ENCODE measurements around the gene TEX29. TPM values are rescaled to one million over a fixed set of nuclear protein-coding genes. Genes with fewer than 3 reads are reported as not detected.

Gene TEX29
- total and polyA plus RNA-seq, 2 of the 4 experiments (the other 2 are of a cell fraction) = 0.46 TPM; not detected in 1

DNA sequence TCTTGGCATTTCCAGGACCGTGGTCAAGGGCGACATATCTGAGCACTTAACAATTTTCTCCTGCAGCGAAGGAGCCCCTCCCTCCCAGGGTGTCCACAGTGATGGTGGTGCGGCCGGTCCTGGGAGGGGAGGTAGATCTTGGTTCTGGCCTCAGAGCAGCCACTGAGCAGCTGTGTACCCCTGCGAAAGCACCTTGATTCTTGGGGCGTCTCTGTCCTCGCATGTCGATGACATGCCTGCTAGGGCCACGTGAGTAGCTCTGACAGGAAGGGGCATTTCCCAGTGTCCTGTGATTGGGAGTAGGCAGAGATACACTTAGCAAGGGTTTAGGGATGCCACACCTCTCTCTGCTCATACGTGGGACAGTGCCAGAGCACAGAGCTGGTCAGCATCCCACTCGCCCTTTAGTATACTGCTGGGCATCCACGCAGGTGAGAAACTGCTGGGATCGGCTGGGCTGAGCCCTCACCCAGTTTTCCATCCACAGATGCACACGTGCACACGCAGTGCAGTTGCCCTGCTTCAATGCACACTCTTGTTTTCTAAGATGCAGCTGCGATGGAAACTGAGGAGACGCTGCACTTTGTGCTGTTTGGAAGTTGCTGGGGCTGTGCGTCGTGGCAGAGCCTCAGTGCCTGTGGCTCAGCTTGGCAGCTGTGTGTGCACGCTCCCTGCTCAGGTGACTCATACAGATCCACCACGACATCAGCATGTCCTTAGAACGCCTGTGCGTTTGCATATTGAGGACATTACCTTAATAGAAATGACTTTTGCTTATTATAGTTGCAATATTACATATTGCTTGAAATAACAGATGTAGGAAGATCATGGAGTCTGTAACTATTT, 66.8 kb downstream of the TEX29 start:
- no peak overlapping the region for H3K56ac ChIP-seq (ENCODE audit: extremely low read depth, insufficient read depth, low read length)
- 70% methylated on average over 3 of the region's 24 CpGs; no CpG with 5 or more reads in 1 of the 2 experiments for WGBS, 2 experiments (ENCODE audit: extremely low coverage in 2 of 2, insufficient read length in 1 of 2)
- H3K27ac ChIP-seq (ENCODE audit: insufficient read depth, low read length) = no peak overlapping the region
- H2BK20ac ChIP-seq (ENCODE audit: low read depth, low read length) = no peak overlapping the region
- no peak for TF ChIP-seq MAFK (IDR thresholded peaks at IDR 0.05; ENCODE audit: low read depth, low read length)
- H2BK120ac ChIP-seq (ENCODE audit: low read depth, low read length) = no peak overlapping the region
- POLR2A ChIA-PET (ENCODE audit: unreplicated experiment) = no interaction called here
- H4K91ac ChIP-seq (ENCODE audit: insufficient read depth, low read depth, low read length) = no peak overlapping the region
- H3K9me1 ChIP-seq (ENCODE audit: insufficient read depth, low read length) = 0 out of 2 replicates have a peak, but pooled peaks cover 2% of the 10 kb centered on the region
- CTCF ChIA-PET = no interaction called here
- dilution Hi-C loops (cut with HindIII; ENCODE audit: low sequenced_read_pairs, unreplicated experiment) = no loop called here
- no peak for DNase-seq
- no peak overlapping the region for H2BK15ac ChIP-seq (ENCODE audit: low read depth, low read length)
- H3K9me3 ChIP-seq (ENCODE audit: control insufficient read depth, insufficient read depth, low read length) = no peaks in the 10 kb centered on the region
- no peak for ATAC-seq (ENCODE audit: low read depth)
- no peaks in the 10 kb centered on the region for H3K36me3 ChIP-seq (ENCODE audit: control insufficient read depth, insufficient read depth, low read length)
- H3K18ac ChIP-seq (ENCODE audit: low read depth, low read length) = no peak overlapping the region
- no peak overlapping the region for H2AK9ac ChIP-seq (replicated peaks; ENCODE audit: low read depth, low read length, poor library complexity)
- H3K4me3 ChIP-seq (ENCODE audit: insufficient read depth, low read depth, low read length) = no peak overlapping the region
- intact Hi-C loops (cut with micrococcal nuclease) = no loop called here
- no peak overlapping the region for H3K14ac ChIP-seq (replicated peaks; ENCODE audit: low read depth, low read length)
- no peak overlapping the region for H4K5ac ChIP-seq (ENCODE audit: low read depth, low read length)
- no peak overlapping the region for H4K8ac ChIP-seq (ENCODE audit: low read depth in 2 of 2, low read length in 2 of 2)
- in situ Hi-C loops (cut with MboI; ENCODE audit: low sequenced_read_pairs) = no loop called here
- H2BK5ac ChIP-seq (ENCODE audit: low read depth, low read length, poor library complexity, severe bottlenecking) = no peak overlapping the region
- no peaks in the 10 kb centered on the region for H3K79me1 ChIP-seq (ENCODE audit: low read depth in 1 of 2, low read length in 2 of 2)
- no peak overlapping the region for H2AK5ac ChIP-seq (ENCODE audit: low read depth, low read length)
- no peak overlapping the region for H3K23ac ChIP-seq (ENCODE audit: low read depth, low read length)
- no TSS peak for BruUV-seq (replicated peaks)
- no peaks in the 10 kb centered on the region for H4K20me1 ChIP-seq (ENCODE audit: insufficient read depth, low read length)
- no peak overlapping the region for H3K9ac ChIP-seq (ENCODE audit: low read depth, low read length)
- no peak overlapping the region for H3K4me2 ChIP-seq (ENCODE audit: low read depth, low read length)
- H3K4me1 ChIP-seq (ENCODE audit: control insufficient read depth, insufficient read depth, low read length) = no peaks in the 10 kb centered on the region
- H3K27me3 ChIP-seq (ENCODE audit: control insufficient read depth, insufficient read depth, low read length) = no peaks in the 10 kb centered on the region; the same call in 1 of the 2 replicates
- H3K4ac ChIP-seq (ENCODE audit: low read depth, low read length) = no peak overlapping the region
- no peak overlapping the region for H2AFZ ChIP-seq (replicated peaks; ENCODE audit: low read length, poor library complexity)

Measured in IMR-90 (cell line).